Transverse colon (tissue), 4 donors: ENCODE results near the gene PDE8A.

ENCODE experiments used
- CTCF ChIP-seq, 5 experiments: fragments of 200-600 bp in 3 of 5; fragments of 450-650 bp in 2 of 5; sonication (generic) in 3 of 5; IDR thresholded peaks; 1 replicate in 2 of 5; 2 replicates in 3 of 5; pipeline ENCODE4 v1.5.1; 2016 to 2017; ENCODE audit warnings: antibody characterized with exemption in 5 of 5, inconsistent platforms in 3 of 5, mild to moderate bottlenecking in 2 of 5, moderate library complexity in 1 of 5
- POLR2A ChIP-seq: fragments of 450-650 bp; IDR thresholded peaks from one replicate; pipeline ENCODE4 v1.6.1; 2016; ENCODE audit warnings: antibody characterized with exemption, mild to moderate bottlenecking, moderate library complexity
- POLR2AphosphoS5 ChIP-seq, 3 donors: sonication (generic); formaldehyde crosslinking; IDR thresholded peaks; one replicate each; pipeline ENCODE4 v1.6.1; 2016; ENCODE audit warnings: antibody characterized with exemption in 3 of 3

DNA sequence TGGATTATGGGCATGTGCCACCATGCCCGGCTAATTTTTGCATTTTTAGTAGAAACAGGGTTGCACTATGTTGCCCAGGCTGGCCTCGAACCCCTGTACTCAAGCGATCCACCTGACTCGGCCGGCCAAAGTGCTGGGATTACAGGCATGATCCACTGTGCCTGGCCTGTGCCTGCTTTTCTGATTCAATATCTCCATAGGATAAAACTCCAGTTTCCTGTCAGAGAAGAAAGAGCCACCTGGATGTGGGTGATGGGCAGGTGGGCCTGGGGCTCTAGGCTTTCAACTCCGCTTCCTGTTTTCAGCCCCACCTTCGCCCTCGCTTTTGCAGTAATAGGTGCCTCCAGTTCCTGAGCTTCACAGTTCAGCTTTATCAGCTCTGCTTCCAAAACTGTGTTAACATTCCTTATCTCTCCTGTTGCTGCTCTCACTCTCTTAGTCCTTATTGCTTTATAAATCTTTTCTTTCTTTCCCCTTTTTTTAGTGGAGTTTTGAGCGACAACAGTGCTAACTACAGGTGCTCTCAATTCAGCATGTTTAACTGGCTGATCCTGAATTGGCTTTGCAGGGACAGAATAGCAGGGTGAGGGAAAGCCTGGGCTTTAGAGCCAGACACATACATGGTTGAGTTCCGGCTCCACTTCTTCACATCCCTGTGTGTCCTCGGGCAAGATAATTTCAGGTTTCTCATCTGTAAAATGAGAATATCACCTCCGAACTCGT, 21.1 kb upstream of the PDE8A start:
- TF ChIP-seq POLR2AphosphoS5 (IDR thresholded peaks at IDR 0.05) (no peak), CTCF (IDR thresholded peaks at IDR 0.05) (no peak), POLR2A (no peak)
